Islet of Langerhans (tissue), 1 donor: Measurements from ENCODE around the gene AGPAT3.
A peak's percentile ranks its signal among the peaks of the same experiment; 100 is the strongest.

ENCODE experiments used
- FAIRE-seq: peaks from one replicate; lab custom pipeline; 2011; peaks lifted over from hg19 to GRCh38; lab: Jason Lieb, UNC

Gene AGPAT3

GRCh38 chr21:43865540-43866259 is 677 bp downstream of the AGPAT3 start:
- peak; percentile 47 for FAIRE-seq

- no peak for FAIRE-seq
These were observed 1.2 kb downstream of the AGPAT3 start for GRCh38 chr21:43866260-43866629.

GRCh38 chr21:43866659-43867331 is 1.8 kb downstream of the AGPAT3 start:
- FAIRE-seq = no peak

GRCh38 chr21:43867332-43867703 is 2.3 kb downstream of the AGPAT3 start:
- FAIRE-seq = no peak

- no peak for FAIRE-seq
These were observed 2.9 kb downstream of the AGPAT3 start for GRCh38 chr21:43867948-43868347.

GRCh38 chr21:43868461-43868860 is 3.4 kb downstream of the AGPAT3 start:
- FAIRE-seq = no peak

GRCh38 chr21:43869486-43870325 is 4.7 kb downstream of the AGPAT3 start:
- no peak for FAIRE-seq

GRCh38 chr21:43871487-43871886 is 6.5 kb downstream of the AGPAT3 start:
- FAIRE-seq = no peak

GRCh38 chr21:43872531-43873197 is 7.6 kb downstream of the AGPAT3 start:
- FAIRE-seq = no peak

GRCh38 chr21:43873673-43874072 is 8.7 kb downstream of the AGPAT3 start:
- no peak for FAIRE-seq

GRCh38 chr21:43874085-43874805 is 9.2 kb downstream of the AGPAT3 start:
- FAIRE-seq = no peak

GRCh38 chr21:43876605-43877004 is 11.6 kb downstream of the AGPAT3 start:
- no peak for FAIRE-seq

- FAIRE-seq = no peak
These were observed 13.0 kb downstream of the AGPAT3 start for GRCh38 chr21:43877936-43878575.

GRCh38 chr21:43879348-43880110 is 14.5 kb downstream of the AGPAT3 start:
- FAIRE-seq = no peak

- no peak for FAIRE-seq
These were observed 15.3 kb downstream of the AGPAT3 start for GRCh38 chr21:43880111-43880985.

GRCh38 chr21:43881283-43881682 is 16.3 kb downstream of the AGPAT3 start:
- FAIRE-seq = no peak

- FAIRE-seq = no peak
These were observed 16.9 kb downstream of the AGPAT3 start for GRCh38 chr21:43881935-43882334.

- no peak for FAIRE-seq
These were observed 18.0 kb downstream of the AGPAT3 start for GRCh38 chr21:43882952-43883545.
